Measurements from ENCODE around the gene FUOM. TPM values are rescaled to one million over a fixed set of nuclear protein-coding genes. Genes with fewer than 3 reads are reported as not detected.

FUOM gene
- total RNA-seq, 1 experiment from 2014 or later = 31.3 TPM

GRCh38 chr10:133318494-133319127 is 39.2 kb downstream of the FUOM start (continued):
- no peak for TF ChIP-seq PRRX2 (CRISPR knock-in tag; IDR thresholded peaks at IDR 0.05)
- no peak for TF ChIP-seq E2F1 (CRISPR knock-in tag; IDR thresholded peaks at IDR 0.05)
- TF ChIP-seq PRDM15 (CRISPR knock-in tag; IDR thresholded peaks at IDR 0.05) = 0 out of 2 replicates have a peak, but pooled peaks have one; percentile 2
- no peak for TF ChIP-seq STAT6 (CRISPR knock-in tag; conservative IDR thresholded peaks at IDR 0.05; ENCODE audit: low read depth)
- no peak for TF ChIP-seq ZBTB21 (CRISPR knock-in tag; IDR thresholded peaks at IDR 0.05; ENCODE audit: borderline replicate concordance)
- no peak for TF ChIP-seq ZNF671 (CRISPR knock-in tag; IDR thresholded peaks at IDR 0.05)
- no peak for TF ChIP-seq ZSCAN18 (CRISPR knock-in tag; IDR thresholded peaks at IDR 0.05)
- TF ChIP-seq TEAD4 (CRISPR knock-in tag; IDR thresholded peaks at IDR 0.05) = no peak
- no peak for TF ChIP-seq ETV6 (CRISPR knock-in tag; IDR thresholded peaks at IDR 0.05)
- TF ChIP-seq JUN (CRISPR knock-in tag; IDR thresholded peaks at IDR 0.05) = no peak
- TF ChIP-seq ARID4B (CRISPR knock-in tag; IDR thresholded peaks at IDR 0.05; ENCODE audit: borderline replicate concordance) = no peak
- no peak for TF ChIP-seq CBFB (CRISPR knock-in tag; IDR thresholded peaks at IDR 0.05; ENCODE audit: low read depth)
- peak; percentile 65 for TF ChIP-seq FOXP1 (CRISPR knock-in tag; IDR thresholded peaks at IDR 0.05; ENCODE audit: borderline replicate concordance)
- TF ChIP-seq ZNF121 (CRISPR knock-in tag; IDR thresholded peaks at IDR 0.05) = no peak
- no peak for TF ChIP-seq USF1 (CRISPR knock-in tag; IDR thresholded peaks at IDR 0.05)
- TF ChIP-seq MLX (CRISPR knock-in tag; IDR thresholded peaks at IDR 0.05) = no peak
- TF ChIP-seq ZNF219 (CRISPR knock-in tag; IDR thresholded peaks at IDR 0.05; ENCODE audit: borderline replicate concordance) = no peak
- TF ChIP-seq FOXJ3 (CRISPR knock-in tag; IDR thresholded peaks at IDR 0.05; ENCODE audit: borderline replicate concordance) = no peak
- TF ChIP-seq AFF4 (CRISPR knock-in tag; IDR thresholded peaks at IDR 0.05; ENCODE audit: borderline replicate concordance) = no peak

Data from WTC11 (cell line).